HG02981 (cell line): Measurements from ENCODE around the gene WDCP.

ENCODE experiments used
- ATAC-seq: cut with Tn5 transposase; IDR thresholded peaks from one replicate; pipeline ENCODE4 v1.9.1; 2021; ENCODE audit warnings: mild to moderate bottlenecking, moderate library complexity; ENCODE audit not compliant: unreplicated experiment

WDCP gene

GRCh38 chr2:24007693-24008092, 39.5 kb downstream of the WDCP start:
- no peak for ATAC-seq

- ATAC-seq: no peak
Observed at GRCh38 chr2:23994567-23994966, 52.6 kb downstream of the WDCP start.

- ATAC-seq: no peak
Observed at GRCh38 chr2:23993736-23994269, 53.4 kb downstream of the WDCP start.

- ATAC-seq: no peak
Observed at GRCh38 chr2:23992931-23993330, 54.3 kb downstream of the WDCP start.

- ATAC-seq: no peak
Observed at GRCh38 chr2:23988371-23988770, 58.8 kb downstream of the WDCP start.
